ENCODE data around the gene TMEM258.

DNA sequence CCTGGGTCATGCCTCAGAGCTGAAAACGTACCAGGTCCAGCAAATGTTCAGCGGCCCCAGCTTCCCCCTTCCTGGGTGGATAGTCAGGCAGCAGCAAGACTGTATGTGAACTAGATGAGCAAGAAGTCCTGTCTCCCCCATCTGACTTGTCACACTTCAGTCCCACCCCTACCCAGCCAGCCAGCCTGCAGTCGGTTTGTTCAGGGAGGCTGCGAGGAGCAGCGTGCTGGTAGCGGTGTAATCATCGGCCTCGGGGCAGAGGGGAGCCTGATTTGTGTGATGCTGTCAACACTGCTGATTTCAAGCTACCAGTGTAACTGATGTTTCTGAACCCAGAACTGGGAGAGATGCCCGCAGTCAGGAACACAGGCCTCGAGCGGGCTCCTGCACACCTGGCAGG, 9.6 kb downstream of the TMEM258 start:
- TF ChIP-seq HOXA7 (CRISPR knock-in tag; IDR thresholded peaks at IDR 0.05): no peak
- TF ChIP-seq RARB (CRISPR knock-in tag; IDR thresholded peaks at IDR 0.05): no peak
- TF ChIP-seq, protein P1, sequence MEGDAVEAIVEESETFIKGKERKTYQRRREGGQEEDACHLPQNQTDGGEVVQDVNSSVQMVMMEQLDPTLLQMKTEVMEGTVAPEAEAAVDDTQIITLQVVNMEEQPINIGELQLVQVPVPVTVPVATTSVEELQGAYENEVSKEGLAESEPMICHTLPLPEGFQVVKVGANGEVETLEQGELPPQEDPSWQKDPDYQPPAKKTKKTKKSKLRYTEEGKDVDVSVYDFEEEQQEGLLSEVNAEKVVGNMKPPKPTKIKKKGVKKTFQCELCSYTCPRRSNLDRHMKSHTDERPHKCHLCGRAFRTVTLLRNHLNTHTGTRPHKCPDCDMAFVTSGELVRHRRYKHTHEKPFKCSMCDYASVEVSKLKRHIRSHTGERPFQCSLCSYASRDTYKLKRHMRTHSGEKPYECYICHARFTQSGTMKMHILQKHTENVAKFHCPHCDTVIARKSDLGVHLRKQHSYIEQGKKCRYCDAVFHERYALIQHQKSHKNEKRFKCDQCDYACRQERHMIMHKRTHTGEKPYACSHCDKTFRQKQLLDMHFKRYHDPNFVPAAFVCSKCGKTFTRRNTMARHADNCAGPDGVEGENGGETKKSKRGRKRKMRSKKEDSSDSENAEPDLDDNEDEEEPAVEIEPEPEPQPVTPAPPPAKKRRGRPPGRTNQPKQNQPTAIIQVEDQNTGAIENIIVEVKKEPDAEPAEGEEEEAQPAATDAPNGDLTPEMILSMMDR (IDR thresholded peaks at IDR 0.05): no peak
- no peak for TF ChIP-seq POLR2A (IDR thresholded peaks at IDR 0.05; ENCODE audit: low read length)
- no peak for TF ChIP-seq RAD21 (conservative IDR thresholded peaks at IDR 0.05 in 1 of 2, IDR thresholded peaks at IDR 0.05 in 1 of 2)
- no peak for TF ChIP-seq EHMT2 (IDR thresholded peaks at IDR 0.05; ENCODE audit: low read depth)
- no peak for TF ChIP-seq NPAS2 (CRISPR knock-in tag; IDR thresholded peaks at IDR 0.05; ENCODE audit: borderline replicate concordance)
- TF ChIP-seq SMC3 (IDR thresholded peaks at IDR 0.05): no peak
- TF ChIP-seq, protein P2, sequence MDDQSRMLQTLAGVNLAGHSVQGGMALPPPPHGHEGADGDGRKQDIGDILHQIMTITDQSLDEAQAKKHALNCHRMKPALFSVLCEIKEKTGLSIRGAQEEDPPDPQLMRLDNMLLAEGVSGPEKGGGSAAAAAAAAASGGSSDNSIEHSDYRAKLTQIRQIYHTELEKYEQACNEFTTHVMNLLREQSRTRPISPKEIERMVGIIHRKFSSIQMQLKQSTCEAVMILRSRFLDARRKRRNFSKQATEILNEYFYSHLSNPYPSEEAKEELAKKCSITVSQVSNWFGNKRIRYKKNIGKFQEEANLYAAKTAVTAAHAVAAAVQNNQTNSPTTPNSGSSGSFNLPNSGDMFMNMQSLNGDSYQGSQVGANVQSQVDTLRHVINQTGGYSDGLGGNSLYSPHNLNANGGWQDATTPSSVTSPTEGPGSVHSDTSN (IDR thresholded peaks at IDR 0.05): no peak
- TF ChIP-seq, protein P3, sequence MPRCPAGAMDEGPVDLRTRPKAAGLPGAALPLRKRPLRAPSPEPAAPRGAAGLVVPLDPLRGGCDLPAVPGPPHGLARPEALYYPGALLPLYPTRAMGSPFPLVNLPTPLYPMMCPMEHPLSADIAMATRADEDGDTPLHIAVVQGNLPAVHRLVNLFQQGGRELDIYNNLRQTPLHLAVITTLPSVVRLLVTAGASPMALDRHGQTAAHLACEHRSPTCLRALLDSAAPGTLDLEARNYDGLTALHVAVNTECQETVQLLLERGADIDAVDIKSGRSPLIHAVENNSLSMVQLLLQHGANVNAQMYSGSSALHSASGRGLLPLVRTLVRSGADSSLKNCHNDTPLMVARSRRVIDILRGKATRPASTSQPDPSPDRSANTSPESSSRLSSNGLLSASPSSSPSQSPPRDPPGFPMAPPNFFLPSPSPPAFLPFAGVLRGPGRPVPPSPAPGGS (IDR thresholded peaks at IDR 0.05): no peak
- TF ChIP-seq HDAC2 (IDR thresholded peaks at IDR 0.05): no peak
- no peak for TF ChIP-seq EP300 (IDR thresholded peaks at IDR 0.05)
- TF ChIP-seq SREBF2 (IDR thresholded peaks at IDR 0.05): no peak
- TF ChIP-seq MAZ (IDR thresholded peaks at IDR 0.05; ENCODE audit: borderline replicate concordance, low read depth, low read length): no peak

All from A549 (cell line).